SHP77 (cell line): ENCODE results near the gene ARID4B.
"Not testable (repeated sequence)": the region's sequence is repeated elsewhere in the genome, so short reads cannot be mapped to it uniquely, and the experiment has no call there.

Experiments used
- DNase-seq, 2 experiments: peaks; one replicate each; lab custom pipeline; 2025; lab: John Stamatoyannopoulos, UW

Gene ARID4B

GRCh38 chr1:235296729-235297128 is 31.2 kb downstream of the ARID4B start:
- no peak for DNase-seq

GRCh38 chr1:235295902-235296350 is 32.1 kb downstream of the ARID4B start:
- DNase-seq = no peak

- no peak for DNase-seq
Measured at GRCh38 chr1:235293322-235293942, 34.5 kb downstream of the ARID4B start.

- no peak for DNase-seq
Measured at GRCh38 chr1:235292790-235293189, 35.2 kb downstream of the ARID4B start.

GRCh38 chr1:235291599-235292091 is 36.3 kb downstream of the ARID4B start:
- no peak for DNase-seq

- no peak for DNase-seq
Measured at GRCh38 chr1:235290740-235291502, 37.1 kb downstream of the ARID4B start.

- no peak for DNase-seq
Measured at GRCh38 chr1:235289859-235290739, 37.9 kb downstream of the ARID4B start.

GRCh38 chr1:235287208-235287882 is 40.6 kb downstream of the ARID4B start:
- no peak for DNase-seq

- no peak for DNase-seq
Measured at GRCh38 chr1:235286667-235287066, 41.3 kb downstream of the ARID4B start.

GRCh38 chr1:235284231-235284769 is 43.7 kb downstream of the ARID4B start:
- DNase-seq = no peak

GRCh38 chr1:235283636-235284035 is 44.3 kb downstream of the ARID4B start:
- not testable (repeated sequence) for DNase-seq

GRCh38 chr1:235280467-235280866 is 47.5 kb downstream of the ARID4B start:
- no peak for DNase-seq

GRCh38 chr1:235279694-235280093 is 48.3 kb downstream of the ARID4B start:
- DNase-seq = no peak

GRCh38 chr1:235278915-235279292 is 49.1 kb downstream of the ARID4B start:
- DNase-seq = no peak

GRCh38 chr1:235278233-235278914 is 49.6 kb downstream of the ARID4B start:
- DNase-seq = no peak

- no peak for DNase-seq
Measured at GRCh38 chr1:235277709-235278108, 50.3 kb downstream of the ARID4B start.

GRCh38 chr1:235275836-235276235 is 52.1 kb downstream of the ARID4B start:
- no peak for DNase-seq

GRCh38 chr1:235275223-235275622 is 52.8 kb downstream of the ARID4B start:
- DNase-seq = no peak

GRCh38 chr1:235272851-235273250 is 55.1 kb downstream of the ARID4B start:
- no peak for DNase-seq

- DNase-seq = no peak
Measured at GRCh38 chr1:235270625-235271024, 57.4 kb downstream of the ARID4B start.

- DNase-seq = not testable (repeated sequence)
Measured at GRCh38 chr1:235269990-235270389, 58.0 kb downstream of the ARID4B start.
